IMR-90 (cell line): Measurements from ENCODE around the gene HDAC6. TPM values are rescaled to one million over a fixed set of nuclear protein-coding genes. Genes with fewer than 3 reads are reported as not detected.

Source experiments
- ATAC-seq: fragments of 200-7000 bp; cut with Tn5 transposase; 2 replicates; pipeline ENCODE4 v1.9.1; 2020; ENCODE audit warnings: low read depth, mild to moderate bottlenecking, moderate library complexity
- BruUV-seq: library from RNA; stranded (reverse); fragments of 400-500 nt; replicated peaks from 2 replicates; lab custom pipeline; 2021; lab: Mats Ljungman, UMichigan
- CTCF ChIA-PET: fragments of 300-600 bp; formaldehyde crosslinking; extraction: SDS; loops from one replicate; lab custom pipeline; 2021; ENCODE audit warnings: antibody characterized with exemption; lab: Yijun Ruan, JAX
- POLR2A ChIA-PET: fragments of 300-600 bp; sonication (Branson Sonifier 250); formaldehyde crosslinking; loops from one replicate; lab custom pipeline; 2022; ENCODE audit warnings: antibody characterized with exemption; ENCODE audit not compliant: unreplicated experiment; lab: Charles Lee
- DNase-seq: peaks from one replicate; pipeline ENCODE4 v3.0.0; 2013
- H2AFZ ChIP-seq: replicated peaks from 2 replicates; pipeline ENCODE3; 2013; ENCODE audit warnings: low read length, mild to moderate bottlenecking; ENCODE audit not compliant: poor library complexity
- H2AK5ac ChIP-seq: 2 replicates; pipeline ENCODE4 v1.6.1; 2013; ENCODE audit warnings: low read depth, low read length, inconsistent platforms
- H2AK9ac ChIP-seq: replicated peaks from 2 replicates; pipeline ENCODE3; 2013; ENCODE audit warnings: mild to moderate bottlenecking, low read depth, low read length, moderate library complexity; ENCODE audit not compliant: poor library complexity
- H2BK120ac ChIP-seq: 2 replicates; pipeline ENCODE4 v1.6.1; 2013; ENCODE audit warnings: low read depth, low read length, inconsistent platforms
- H2BK15ac ChIP-seq: 3 replicates; pipeline ENCODE4 v1.6.1; 2013; ENCODE audit warnings: low read depth, low read length, inconsistent platforms
- H2BK20ac ChIP-seq: 2 replicates; pipeline ENCODE4 v1.6.1; 2013; ENCODE audit warnings: low read depth, mild to moderate bottlenecking, inconsistent platforms, low read length, moderate library complexity
- H2BK5ac ChIP-seq: 2 replicates; pipeline ENCODE4 v1.6.1; 2013; ENCODE audit warnings: mild to moderate bottlenecking, low read depth, low read length, inconsistent platforms; ENCODE audit not compliant: poor library complexity, severe bottlenecking
- H3K14ac ChIP-seq: replicated peaks from 2 replicates; pipeline ENCODE4 v1.6.1; 2013; ENCODE audit warnings: low read depth, low read length, inconsistent platforms
- H3K18ac ChIP-seq: 2 replicates; pipeline ENCODE4 v1.6.1; 2013; ENCODE audit warnings: low read depth, low read length, control low read depth
- H3K23ac ChIP-seq: 2 replicates; pipeline ENCODE4 v1.6.1; 2013; ENCODE audit warnings: low read depth, low read length, inconsistent platforms
- H3K27ac ChIP-seq: 2 replicates; pipeline ENCODE4 v1.5.1; 2013; ENCODE audit warnings: mild to moderate bottlenecking, control low read depth, low read length; ENCODE audit not compliant: insufficient read depth
- H3K27me3 ChIP-seq: 2 replicates; pipeline ENCODE4 v1.6.1; 2013; ENCODE audit warnings: low read length; ENCODE audit not compliant: control insufficient read depth, insufficient read depth
- H3K36me3 ChIP-seq: 2 replicates; pipeline ENCODE4 v1.6.1; 2013; ENCODE audit warnings: low read length, mixed read lengths; ENCODE audit not compliant: control insufficient read depth, insufficient read depth
- H3K4ac ChIP-seq: 2 replicates; pipeline ENCODE4 v1.6.1; 2013; ENCODE audit warnings: low read depth, low read length, inconsistent platforms
- H3K4me1 ChIP-seq: 2 replicates; pipeline ENCODE4 v1.6.1; 2013; ENCODE audit warnings: low read length, mixed read lengths; ENCODE audit not compliant: control insufficient read depth, insufficient read depth
- H3K4me2 ChIP-seq: 2 replicates; pipeline ENCODE4 v1.6.1; 2013; ENCODE audit warnings: low read depth, mild to moderate bottlenecking, control low read depth, low read length, moderate library complexity
- H3K4me3 ChIP-seq: 2 replicates; pipeline ENCODE4 v1.5.1; 2013; ENCODE audit warnings: low read depth, mild to moderate bottlenecking, control low read depth, low read length, moderate library complexity; ENCODE audit not compliant: insufficient read depth
- H3K56ac ChIP-seq: 2 replicates; pipeline ENCODE4 v1.6.1; 2013; ENCODE audit warnings: low read length, inconsistent platforms; ENCODE audit not compliant: insufficient read depth; ENCODE audit errors: extremely low read depth
- H3K79me1 ChIP-seq, 2 experiments: 2 replicates each; pipeline ENCODE4 v1.6.1; 2013; ENCODE audit warnings: low read length in 2 of 2, inconsistent platforms in 1 of 2, low read depth in 1 of 2
- H3K9ac ChIP-seq: 2 replicates; pipeline ENCODE4 v1.6.1; 2013; ENCODE audit warnings: low read depth, low read length, control low read depth
- H3K9me1 ChIP-seq: 2 replicates; pipeline ENCODE4 v1.6.1; 2013; ENCODE audit warnings: low read length, inconsistent platforms; ENCODE audit not compliant: insufficient read depth
- H3K9me3 ChIP-seq: 2 replicates; pipeline ENCODE4 v1.6.1; 2013; ENCODE audit warnings: low read length; ENCODE audit not compliant: control insufficient read depth, insufficient read depth
- H4K20me1 ChIP-seq: 2 replicates; pipeline ENCODE4 v1.6.1; 2013; ENCODE audit warnings: low read length, inconsistent platforms; ENCODE audit not compliant: insufficient read depth
- H4K5ac ChIP-seq: 2 replicates; pipeline ENCODE4 v1.6.1; 2013; ENCODE audit warnings: mild to moderate bottlenecking, low read depth, low read length, control low read depth
- H4K8ac ChIP-seq, 2 experiments: 2 replicates each; pipeline ENCODE4 v1.6.1; 2013; ENCODE audit warnings: low read depth in 2 of 2, low read length in 2 of 2, control low read depth in 1 of 2, inconsistent platforms in 1 of 2
- H4K91ac ChIP-seq: 2 replicates; pipeline ENCODE4 v1.6.1; 2013; ENCODE audit warnings: low read depth, low read length, inconsistent platforms; ENCODE audit not compliant: insufficient read depth
- SMC3 ChIP-seq: fragments of 150-350 bp; IDR thresholded peaks from 2 replicates; pipeline ENCODE4 v1.6.1; 2016; ENCODE audit warnings: low read depth, mild to moderate bottlenecking, antibody characterized with exemption, low read length, moderate library complexity
- WGBS, 2 experiments: methylation state at CpG; one replicate each; pipeline versions ENCODE4 v1.1.5 to v1.1.7; 2013; ENCODE audit warnings: missing lambda C conversion rate in 2 of 2; ENCODE audit not compliant: insufficient read length in 1 of 2; ENCODE audit errors: extremely low coverage in 2 of 2; 5-methylcytosine and 5-hydroxymethylcytosine counted together
- dilution Hi-C: fragments of 300-500 bp; cut with HindIII; formaldehyde crosslinking; loops from one replicate; pipeline ENCODE4 v1.14.3; 2018; ENCODE audit warnings: low sequenced_read_pairs; ENCODE audit not compliant: unreplicated experiment
- in situ Hi-C: fragments of 300-500 bp; cut with MboI; formaldehyde crosslinking; loops from 3 replicates; pipeline ENCODE4 v1.14.3; 2019; ENCODE audit warnings: low sequenced_read_pairs, inconsistent platforms, mixed read lengths
- intact Hi-C: fragments of 100-400 bp; cut with micrococcal nuclease; formaldehyde crosslinking; loops from 2 replicates; pipeline ENCODE4 v1.10.0; 2022
- polyA plus RNA-seq, 3 experiments: library from polyadenylated mRNA; depleted of rRNA; stranded (reverse); fragments of >200 nt; gene quantifications; 2 replicates each; pipeline ENCODE4 v1.2.3, GENCODE V29; 2012; ENCODE audit warnings: low replicate concordance in 1 of 3
- total RNA-seq: library from RNA; depleted of rRNA; stranded (reverse); fragments of >200 nt; gene quantifications from 2 replicates; pipeline ENCODE4 v1.2.3, GENCODE V29; 2012

Gene HDAC6
- total and polyA plus RNA-seq, 2 of the 4 experiments (the other 2 are of a cell fraction): 16.8 to 26.3 TPM

DNA sequence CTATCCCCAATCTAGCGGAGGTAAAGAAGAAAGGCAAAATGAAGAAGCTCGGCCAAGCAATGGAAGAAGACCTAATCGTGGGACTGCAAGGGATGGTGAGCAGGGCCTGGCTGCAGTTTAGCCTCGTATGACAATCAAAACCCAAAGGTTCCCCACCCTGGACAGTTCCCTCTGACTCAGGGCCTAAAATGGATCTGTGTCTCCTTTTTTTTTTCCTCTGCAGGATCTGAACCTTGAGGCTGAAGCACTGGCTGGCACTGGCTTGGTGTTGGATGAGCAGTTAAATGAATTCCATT is 986 bp downstream of the HDAC6 start:
- Histone ChIP-seq H3K27ac (no peak overlapping the region; the same call in 1 of the 2 replicates), H3K18ac (no peak overlapping the region), H4K20me1 (no peaks in the 10 kb centered on the region), H3K4me3 (no peak overlapping the region; the same call in 1 of the 2 replicates), H3K9me1 (peaks cover 10% of the 10 kb centered on the region; the same call in 1 of the 2 replicates), H3K23ac (no peak overlapping the region), H2AK5ac (no peak overlapping the region), H3K36me3 (peaks cover 2% of the 10 kb centered on the region; the same call in 1 of the 2 replicates), H2BK120ac (no peak overlapping the region), H2AFZ (peak overlapping the region; percentile 89), H4K91ac (no peak overlapping the region), H3K27me3 (no peaks in the 10 kb centered on the region), H3K9ac (0 out of 2 replicates have a peak overlapping the region, but pooled peaks have one; percentile 24), H3K9me3 (no peaks in the 10 kb centered on the region), H4K8ac (peak overlapping the region in 1 of 2 experiments; percentile 78; a peak in 2 of 4 replicates), H2AK9ac (peak overlapping the region; percentile 63), H2BK15ac (no peak overlapping the region), H3K56ac (no peak overlapping the region), H3K79me1 (peaks cover 0 to 13% of the 10 kb centered on the region in 2 experiments; a peak in 1 of 4 replicates), H2BK20ac (no peak overlapping the region), H3K14ac (no peak overlapping the region), H3K4me2 (peak overlapping the region; percentile 32), H3K4ac (peak overlapping the region; percentile 47; the same call in 1 of the 2 replicates), H2BK5ac (no peak overlapping the region), H3K4me1 (0 out of 2 replicates have a peak, but pooled peaks cover 3% of the 10 kb centered on the region), H4K5ac (no peak overlapping the region)
- no peak for DNase-seq
- CTCF ChIA-PET: no interaction called here
- TF ChIP-seq SMC3: no peak
- in situ Hi-C loops (no loop called here), intact Hi-C loops (loop anchor here (10.0 kb wide), 1 partner anchor 908 kb away; no protein-coding TSS in a partner anchor), dilution Hi-C loops (no loop called here)
- POLR2A ChIA-PET: no interaction called here
- BruUV-seq: no TSS peak
- no peak for ATAC-seq
- WGBS, 2 experiments: 48% methylated on average over 4 of the region's 4 CpGs; no CpG with 5 or more reads in 1 of the 2 experiments
